Middle frontal gyrus (tissue), 1 donor: ENCODE measurements around the gene RGS9BP.
"Not testable (repeated sequence)": the region's sequence is repeated elsewhere in the genome, so short reads cannot be mapped to it uniquely, and the experiment has no call there.

ENCODE experiments used
- DNase-seq: peaks from one replicate; pipeline ENCODE4 v3.0.0-alpha.2; 2015; ENCODE audit warnings: low spot score; ENCODE audit errors: extremely low spot score

The RGS9BP gene, protein sequence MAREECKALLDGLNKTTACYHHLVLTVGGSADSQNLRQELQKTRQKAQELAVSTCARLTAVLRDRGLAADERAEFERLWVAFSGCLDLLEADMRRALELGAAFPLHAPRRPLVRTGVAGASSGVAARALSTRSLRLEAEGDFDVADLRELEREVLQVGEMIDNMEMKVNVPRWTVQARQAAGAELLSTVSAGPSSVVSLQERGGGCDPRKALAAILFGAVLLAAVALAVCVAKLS

DNA sequence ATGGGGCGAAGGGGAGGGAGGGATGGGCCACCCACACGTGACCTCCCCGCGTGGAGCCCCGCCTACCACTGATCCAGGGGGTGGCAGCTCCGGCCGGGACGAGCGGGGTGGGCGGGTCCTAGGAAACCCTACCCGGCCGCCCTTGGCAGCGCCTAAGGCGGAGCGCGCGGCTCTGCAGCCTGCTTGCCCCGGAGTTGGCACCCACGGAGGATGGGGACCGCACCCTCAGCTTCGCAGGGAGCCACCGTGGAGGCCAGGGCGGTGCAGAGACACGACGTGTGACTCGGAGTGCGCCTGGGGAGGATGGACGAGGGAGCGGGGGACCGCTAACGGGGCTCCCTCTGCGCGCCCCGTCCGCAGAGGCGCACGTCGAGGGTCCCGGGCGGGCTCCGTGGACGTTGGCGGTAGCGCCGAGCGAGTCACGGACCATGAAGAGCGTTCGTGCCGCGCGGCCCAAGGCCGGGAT lies at the start of gene RGS9BP:
TSS of gene RGS9BP (plus strand) at position 129 of the 466 bp plus-strand sequence. CDS start 416 bp downstream, outside the sequence.
- peak; percentile 16 for DNase-seq

DNA sequence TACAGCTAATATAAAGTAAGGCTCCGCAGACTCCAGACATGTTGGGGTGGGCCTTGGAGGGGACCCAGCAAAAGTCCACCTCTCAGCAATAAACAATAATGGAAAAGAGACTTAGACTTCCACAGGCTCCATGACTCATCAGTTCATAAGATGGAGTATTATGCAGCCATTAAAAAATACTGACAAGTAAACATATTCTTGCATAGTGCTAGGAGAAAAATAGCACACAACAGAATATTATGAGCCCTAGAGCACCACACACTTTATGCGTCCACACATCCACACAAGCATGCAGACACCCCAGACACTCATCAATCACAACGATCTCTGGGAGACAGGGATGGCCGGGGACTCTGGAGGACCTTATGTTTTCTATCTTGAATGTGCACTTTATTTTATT lies 48.7 kb upstream of the RGS9BP start:
- no peak for DNase-seq

DNA sequence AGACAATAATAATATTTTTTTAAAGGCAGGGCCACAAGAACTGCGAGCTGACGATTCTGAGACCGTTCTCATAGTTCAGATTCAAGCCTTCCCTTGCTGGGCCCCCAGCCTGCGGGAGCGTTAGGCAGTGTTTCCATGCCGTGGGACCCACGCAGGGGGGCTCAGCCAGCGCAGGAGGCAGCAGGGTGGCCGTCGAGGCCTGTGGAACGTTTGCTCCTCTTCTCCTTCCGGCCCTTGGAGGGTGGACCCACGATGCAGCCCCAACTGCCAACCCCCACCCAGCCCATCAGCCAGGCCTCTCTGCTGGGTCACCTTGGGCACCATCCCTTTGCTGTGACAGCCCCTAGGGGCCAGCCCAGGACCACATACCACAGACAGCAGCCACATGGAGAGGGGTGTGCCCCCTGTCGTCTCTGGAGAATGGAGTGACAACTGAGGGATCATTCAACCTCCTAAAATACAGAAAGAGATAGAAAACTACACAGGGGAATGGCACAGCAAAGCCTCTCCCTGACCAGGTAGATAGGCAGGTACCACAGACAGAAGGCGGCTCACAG lies 47.9 kb upstream of the RGS9BP start:
- no peak for DNase-seq

DNA sequence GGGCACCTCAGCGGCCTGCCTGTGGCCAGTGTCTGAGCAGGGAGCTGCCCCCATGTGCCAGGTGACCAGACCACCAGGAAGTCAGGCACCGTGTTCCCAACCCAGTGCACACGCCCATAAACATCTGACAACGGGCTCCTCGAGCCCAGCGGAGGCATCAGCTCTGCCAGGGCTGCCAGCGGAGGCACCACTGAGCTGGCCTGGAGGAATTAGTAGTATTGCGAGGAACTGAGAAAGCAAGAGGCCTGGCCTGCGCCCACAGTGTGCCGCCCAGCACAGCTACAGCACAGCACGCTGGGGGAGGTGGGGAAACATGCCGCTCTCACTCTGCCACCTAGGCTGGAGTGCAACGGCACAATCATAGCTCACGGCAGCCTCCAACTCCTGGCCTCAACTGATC lies 45.3 kb upstream of the RGS9BP start:
- no peak for DNase-seq

DNA sequence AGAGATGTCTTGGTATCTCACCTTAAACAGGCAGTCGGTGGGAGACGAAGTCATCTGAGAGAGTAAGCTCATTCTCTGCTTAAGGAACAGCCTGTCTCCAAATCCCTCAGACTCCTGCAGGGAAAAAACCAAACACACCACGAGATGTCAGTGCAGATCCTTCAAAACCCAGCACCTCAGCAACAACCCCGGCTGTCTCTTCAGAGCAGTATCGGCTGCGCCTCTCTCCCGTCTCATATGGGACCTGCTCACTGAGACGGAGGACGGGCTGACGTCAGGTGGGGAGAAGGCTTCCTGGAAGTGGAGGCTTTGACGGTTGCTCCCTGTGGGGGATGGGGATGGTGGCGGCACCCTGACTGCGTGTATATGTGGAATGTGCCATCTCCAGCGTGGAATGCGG lies 44.3 kb upstream of the RGS9BP start:
- DNase-seq, result no peak

DNA sequence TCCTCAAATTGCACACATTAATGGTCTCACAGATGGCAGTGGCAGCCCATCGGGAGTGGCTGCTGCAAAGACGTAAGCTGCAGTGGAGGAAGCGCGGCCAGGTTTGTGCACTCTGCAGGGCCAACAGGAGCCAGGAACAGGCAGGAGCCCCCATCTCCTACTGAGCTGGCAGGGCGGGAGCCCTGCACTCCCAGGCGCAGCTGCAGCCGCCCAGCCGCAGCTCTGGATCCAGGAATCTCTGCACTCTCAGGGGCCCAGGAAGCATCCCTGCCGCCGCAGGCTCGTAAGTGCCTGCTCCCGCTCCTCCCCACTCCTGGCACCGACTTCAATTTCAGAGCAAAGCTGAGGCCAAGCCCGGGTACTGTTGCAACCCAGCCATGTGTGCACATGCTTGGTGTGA lies 38.2 kb upstream of the RGS9BP start:
- no peak for DNase-seq

DNA sequence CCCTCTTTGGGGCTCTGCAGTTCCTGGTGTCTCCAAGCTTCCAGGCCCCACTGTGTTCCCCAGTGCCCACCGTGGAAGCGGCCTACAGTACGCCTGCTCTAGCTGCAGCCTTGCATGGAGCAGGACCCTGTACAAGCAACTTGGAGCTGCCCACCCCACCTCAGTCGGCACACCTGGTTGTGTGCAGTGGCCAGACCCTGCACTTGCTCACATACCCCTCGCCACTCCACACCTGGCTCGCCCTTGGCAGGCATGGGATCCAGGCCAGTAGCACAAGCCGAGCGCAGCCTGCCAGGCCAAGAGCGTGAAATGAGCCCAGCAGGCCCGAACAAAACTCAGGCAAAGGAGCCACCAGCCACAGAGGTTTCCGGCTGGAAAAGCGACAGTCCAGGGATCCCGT lies 37.0 kb upstream of the RGS9BP start:
- no peak for DNase-seq

DNA sequence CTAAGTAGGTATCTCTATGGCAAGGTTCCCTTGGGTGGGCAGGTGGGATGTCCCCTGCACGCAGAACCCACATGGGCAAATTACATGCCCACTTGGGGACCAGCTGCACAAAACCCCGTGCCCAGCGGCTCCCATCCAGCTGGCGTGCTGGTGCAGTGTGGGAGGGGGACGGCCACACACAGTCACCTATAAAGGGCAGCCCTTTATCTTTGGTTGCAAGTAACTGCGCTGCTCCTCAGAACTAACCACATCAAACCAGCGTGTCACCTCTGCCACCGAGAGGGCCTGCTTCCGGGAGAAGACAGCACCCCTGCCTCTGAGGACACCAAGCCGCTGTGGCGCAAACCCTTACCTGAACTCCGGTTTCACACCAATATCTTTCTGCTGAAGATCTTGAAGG lies 32.9 kb upstream of the RGS9BP start:
- no peak for DNase-seq

DNA sequence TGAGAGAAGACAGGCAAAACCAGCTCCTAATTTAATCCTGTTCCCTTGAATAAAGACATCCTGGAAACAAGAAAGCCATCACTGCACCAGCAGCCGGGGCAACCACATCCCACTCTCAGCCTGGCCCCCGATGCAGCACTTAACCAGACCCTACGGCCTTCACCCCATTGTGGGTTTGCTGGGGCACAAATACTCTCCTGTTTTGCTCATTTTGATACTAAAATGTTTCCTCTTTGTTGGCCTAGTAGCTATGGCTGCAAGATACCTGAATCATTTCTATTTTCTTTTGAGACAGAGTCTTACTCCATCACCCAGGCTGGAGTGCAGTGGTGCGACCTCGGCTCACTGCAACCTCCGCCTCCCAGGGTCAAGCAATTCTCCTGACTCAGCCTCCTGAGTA lies 29.1 kb upstream of the RGS9BP start:
- no peak for DNase-seq

DNA sequence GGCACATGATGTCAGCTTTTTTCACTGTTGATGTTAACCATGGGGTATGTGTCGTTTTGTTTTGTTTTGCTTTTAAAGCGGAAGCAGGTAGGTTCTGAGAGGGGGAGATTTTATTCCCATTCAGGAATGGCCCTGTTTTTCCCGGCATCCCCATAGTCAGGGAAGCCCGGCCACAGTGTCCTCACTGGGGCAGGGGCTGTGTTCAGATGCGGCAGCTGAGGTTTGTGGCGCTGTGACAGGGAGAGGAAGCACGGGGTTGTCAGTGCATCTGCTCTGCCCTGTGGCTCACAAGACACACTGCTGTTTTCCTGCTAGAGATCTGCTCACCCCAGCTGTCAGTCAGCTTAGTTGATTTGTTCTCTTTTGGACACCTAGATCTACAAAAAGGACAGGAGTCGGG lies 28.3 kb upstream of the RGS9BP start:
- no peak for DNase-seq

DNA sequence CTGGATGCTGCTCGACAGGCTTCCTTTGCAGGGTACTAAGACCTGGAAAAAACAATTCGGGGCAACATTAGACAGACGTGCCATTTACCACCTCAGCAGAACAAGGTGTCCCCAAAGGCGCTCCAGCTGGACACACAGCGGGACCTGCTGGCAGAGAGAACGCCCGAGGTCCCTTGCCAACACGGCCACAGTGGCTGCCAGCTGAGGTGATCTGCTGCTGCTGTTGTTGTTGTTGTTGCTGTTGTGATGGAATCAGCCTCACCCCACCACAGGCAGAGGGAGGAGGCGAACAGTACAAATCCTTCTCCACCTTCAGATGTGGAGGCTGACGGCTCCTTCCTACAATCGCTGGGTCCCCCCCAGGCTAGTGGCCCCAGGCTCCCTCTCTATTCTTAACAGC lies 25.9 kb upstream of the RGS9BP start:
- no peak for DNase-seq

DNA sequence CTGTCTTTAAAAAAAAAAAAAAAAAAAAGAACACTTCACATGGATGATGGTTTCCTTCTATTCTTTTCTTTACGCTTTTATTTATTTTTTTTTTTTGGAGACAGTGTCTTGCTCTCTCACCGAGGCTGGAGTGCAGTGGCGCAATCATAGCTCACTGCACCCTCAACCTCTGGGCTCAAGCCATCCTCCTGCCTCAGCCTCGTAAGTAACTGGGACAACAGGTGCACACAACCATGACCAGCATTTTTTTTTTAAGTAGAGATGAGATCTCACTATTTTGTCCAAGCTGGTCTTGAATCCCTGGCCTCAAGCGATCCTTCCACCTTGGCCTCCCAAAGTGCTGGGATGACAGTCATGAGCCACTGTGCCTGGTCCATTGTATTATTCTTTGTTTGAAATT lies 25.0 kb upstream of the RGS9BP start:
- DNase-seq, result no peak

DNA sequence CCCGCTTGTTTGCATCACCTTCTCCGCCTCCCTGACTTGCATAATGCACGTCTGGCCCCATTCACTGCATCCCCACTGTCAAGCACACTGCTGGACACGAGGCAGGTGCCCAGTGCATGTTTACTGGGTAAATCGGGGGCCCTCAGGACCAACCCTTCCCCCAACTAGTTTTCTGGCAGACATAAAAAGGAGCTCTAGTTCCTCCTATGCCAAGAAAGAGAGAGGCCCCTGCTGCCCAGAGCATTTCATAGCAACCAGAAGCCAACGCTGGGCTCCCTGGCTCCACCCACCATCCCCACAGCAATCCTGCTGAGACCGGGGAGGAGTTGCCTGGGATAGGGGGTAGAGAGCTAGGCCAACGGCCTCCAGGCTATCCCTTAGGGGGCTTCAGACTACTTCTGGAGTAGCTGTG lies 23.9 kb upstream of the RGS9BP start:
- peak; percentile 12 for DNase-seq

DNA sequence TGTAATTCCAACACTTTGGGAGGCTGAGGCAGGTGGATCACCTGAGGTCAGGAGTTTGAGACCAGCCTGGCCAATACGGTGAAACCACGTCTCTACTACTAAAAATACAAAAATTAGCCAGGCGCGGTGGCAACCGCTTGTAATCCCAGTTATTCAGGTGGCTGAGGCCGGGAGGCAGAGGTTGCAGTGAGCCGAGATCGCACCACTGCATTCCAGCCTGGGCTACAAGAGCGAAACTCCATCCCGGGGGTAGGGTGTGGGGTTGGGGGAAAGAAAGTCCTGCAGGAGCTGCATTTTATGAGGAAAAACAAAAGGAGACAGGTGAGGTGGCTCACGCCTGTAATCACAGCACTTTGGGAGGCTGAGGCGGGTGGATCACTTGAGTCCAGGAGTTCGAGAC lies 23.3 kb upstream of the RGS9BP start:
- DNase-seq, result not testable (repeated sequence)

DNA sequence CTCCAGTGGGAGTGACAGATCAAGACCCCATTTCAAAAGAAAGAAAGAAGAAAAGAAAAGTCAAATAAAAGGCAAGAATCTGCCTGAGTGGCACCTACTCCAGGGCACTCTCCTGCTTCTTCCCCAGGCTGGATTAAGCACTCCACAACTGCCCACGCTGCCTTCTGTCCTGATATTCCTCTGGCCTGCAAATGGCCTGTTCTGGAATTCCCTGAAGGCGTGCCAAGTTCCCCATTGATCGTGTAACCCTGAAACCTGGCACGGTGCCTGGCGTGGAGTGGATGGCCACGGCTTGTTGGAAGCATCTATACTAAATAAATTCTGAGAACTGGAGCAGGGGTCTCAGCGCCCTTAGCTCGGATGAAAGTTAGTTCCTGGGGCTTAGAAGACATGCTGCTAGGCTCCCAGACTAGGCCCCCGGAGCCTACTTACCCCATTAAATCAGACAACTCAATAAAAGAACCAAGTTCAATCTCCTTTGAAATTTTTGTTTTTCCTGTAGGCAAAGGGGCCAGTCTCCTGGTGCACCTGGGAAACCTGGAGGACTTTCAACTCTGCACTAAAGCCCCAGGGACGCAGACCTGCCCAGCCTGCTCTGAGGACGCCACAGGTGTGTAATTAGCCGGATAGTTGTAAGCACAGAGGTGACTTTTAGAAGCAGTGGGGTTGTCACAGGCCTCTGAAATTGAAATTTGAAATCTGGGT lies 22.6 kb upstream of the RGS9BP start:
- no peak for DNase-seq

DNA sequence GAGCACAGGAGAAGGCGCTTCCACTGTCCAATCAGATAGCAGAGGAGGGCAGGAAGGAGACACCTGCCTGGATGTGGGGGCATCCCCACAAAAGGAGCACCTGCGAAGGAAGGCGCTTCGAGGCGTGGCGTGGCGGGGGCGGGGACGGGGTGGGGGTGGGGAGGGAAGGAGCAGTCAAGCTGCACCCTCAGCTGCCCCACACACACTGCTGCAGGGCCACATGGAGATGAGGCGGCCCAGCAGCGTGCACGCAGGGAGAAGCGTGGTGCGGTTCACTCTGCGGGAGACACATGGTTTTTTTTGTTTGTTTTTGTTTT lies 22.1 kb upstream of the RGS9BP start:
- no peak for DNase-seq

DNA sequence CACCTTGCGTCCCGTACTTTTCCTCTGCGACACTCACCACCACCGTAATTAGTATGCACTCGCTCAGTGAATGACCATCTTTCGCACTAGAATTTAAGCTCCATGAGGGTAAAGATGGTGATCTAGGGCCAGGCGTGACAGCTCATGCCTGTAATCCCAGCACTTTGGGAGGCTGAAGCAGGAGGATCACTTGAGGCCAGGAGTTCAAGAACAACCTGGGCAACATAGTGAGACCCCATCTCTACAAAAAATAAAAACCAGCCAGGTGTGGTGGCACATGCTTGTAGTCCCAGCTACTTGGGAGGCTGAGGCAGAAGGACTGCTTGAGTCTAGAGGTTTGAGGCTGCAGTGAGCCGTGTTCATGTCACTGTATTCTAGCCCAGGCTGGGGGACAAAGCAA lies 19.3 kb upstream of the RGS9BP start:
- DNase-seq, result not testable (repeated sequence)

DNA sequence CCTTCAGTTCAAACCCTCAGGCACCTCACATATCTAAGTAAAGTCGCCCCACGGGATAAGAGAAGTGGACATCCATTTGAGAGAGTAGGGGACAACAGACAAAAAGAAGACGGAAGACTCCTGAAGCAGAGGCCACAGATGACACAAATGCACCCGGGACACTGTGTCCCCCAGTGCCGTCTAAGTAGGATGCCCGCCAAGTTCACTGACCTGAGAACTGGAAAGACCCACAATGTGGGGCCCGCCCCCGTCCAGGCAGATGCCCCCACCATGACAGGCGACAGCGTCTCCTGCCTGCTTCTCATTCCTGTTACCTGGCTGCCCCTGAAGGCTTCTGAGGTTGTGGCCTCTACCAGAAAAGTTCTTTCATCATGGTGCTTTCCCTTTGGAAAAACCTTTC lies 17.6 kb upstream of the RGS9BP start:
- no peak for DNase-seq

DNA sequence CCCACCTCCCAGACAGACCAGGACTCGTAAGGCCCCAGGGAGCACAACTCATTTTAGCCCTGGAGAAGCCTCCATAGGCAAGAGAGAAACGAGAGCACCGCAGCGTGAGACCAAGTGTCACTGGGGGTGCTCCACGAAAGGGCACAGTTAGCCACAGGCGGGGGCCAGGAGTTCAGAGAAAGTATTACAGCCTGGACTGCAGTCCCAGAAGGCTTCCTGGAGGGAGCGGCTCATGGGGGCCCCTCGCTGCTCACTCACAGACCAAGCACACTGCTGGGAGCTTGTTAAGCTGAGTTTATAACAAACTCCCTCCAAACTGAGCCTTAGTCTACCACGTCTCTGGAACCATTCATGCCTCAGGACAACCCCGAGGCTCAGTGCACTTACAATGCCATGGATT lies 17.1 kb upstream of the RGS9BP start:
- DNase-seq, result no peak

DNA sequence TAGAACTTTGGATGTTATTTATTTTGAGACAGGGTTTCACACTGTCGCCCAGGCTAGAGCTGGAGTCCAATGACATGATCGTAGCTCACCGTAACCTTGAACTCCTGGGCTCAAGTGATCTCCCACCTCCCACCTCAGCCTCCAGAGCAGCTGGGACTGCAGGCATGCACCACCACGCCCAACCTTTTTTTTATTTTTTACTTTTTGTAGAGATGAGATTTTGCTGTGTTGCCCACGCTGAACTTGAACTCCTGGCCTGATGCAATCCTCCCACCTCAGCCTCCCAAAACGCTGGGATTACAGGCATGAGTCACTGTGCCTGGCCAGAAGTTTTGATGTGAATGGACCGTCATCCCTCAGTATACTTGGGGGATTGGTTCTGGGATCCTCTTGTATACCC lies 14.3 kb upstream of the RGS9BP start:
- peak; percentile 38 for DNase-seq

DNA sequence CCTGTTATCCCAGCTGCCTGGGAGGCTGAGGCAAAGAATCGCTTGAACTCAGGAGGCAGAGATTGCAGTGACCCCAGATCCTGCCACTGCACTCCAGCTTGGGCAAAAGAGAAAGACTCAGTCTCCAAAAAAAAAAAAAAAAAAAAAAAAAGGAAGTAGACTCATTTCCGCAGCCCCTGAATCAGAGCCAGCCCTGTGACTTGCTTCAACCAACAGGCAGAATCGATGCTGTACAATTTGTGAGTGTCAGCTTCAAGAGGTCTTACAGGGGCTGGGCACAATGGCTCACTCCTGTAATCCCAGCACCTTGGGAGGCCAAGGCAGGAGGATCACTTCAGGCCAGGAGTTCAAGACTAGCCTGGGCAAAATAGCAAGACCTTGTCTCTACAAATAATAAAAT lies 13.5 kb upstream of the RGS9BP start:
- no peak for DNase-seq

DNA sequence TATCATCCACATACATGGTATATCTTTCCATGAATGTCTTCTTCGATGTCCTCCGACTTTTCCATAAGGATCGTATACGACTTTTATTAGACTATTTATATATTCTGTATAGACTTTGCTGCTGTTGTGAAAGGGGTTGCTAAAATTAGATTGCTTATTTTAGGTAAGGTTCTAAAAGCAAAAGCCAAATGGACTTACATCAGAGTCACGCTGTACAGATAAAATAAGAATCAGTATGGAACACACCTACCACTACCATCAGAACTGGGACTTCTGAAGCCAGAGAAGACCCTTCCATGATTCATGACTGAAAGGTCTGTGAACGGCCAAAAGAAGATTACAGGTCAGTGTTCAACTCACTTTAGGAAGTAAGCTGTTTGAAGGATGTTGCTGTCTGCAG lies 9.6 kb upstream of the RGS9BP start:
- DNase-seq, result no peak

DNA sequence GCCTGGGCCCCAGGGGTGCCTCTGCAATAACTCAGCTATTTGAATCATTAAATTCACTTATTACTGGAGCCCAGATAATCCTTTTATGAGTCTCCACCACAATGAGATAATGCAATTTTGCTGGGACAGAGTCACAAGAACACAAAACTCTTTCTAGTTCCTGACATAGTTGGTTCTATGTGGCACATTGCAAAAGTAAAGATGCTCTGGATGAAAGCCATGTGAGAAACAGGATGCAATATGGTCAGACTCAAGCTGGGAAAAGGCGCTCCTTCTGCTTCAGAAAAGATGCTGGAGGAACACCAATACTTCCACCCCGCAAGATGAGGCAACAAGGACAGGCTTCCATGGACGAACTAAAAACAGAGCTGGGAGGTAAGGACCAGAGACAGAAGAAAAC lies 6.3 kb upstream of the RGS9BP start:
- peak; percentile 33 for DNase-seq
